ENCODE results near the gene NDEL1. TPM values are rescaled to one million over a fixed set of nuclear protein-coding genes. Genes with fewer than 3 reads are reported as not detected.

NDEL1 gene
- total RNA-seq, 1 experiment from 2014 or later = 34.7 TPM

DNA sequence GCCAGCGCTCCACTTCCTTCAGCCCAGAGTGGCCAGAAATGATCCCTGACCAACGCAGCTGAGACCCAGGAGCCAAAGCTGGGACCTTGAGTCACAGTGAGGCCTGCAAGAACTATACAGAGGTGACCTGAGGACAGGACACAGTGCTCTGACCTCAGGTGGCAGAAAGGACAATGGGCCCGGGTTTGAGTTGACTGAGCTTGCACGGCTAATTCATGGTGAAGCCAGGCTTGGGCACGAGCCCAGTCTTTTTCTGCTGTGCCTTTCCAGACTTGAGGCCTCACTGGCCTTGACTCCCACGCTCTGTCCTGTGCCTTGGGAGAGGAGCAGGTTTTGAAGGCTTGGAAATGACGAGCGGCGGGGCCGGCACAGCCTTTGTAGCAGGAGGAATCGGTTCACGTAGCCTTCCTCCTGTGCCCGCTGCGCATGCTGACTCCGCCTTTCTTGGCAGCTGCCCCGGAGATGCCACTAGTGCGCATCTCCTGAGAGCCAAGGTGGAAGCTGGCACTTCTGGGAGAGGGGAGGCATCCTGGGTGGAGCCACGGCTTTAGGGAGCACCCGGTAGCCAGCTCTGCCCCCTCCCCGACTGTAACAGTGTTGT is 34.9 kb downstream of the NDEL1 start:
- DNase-seq (ENCODE audit: low spot score) = no peak
- CTCF ChIA-PET = interaction anchor here (2.0 to 3.8 kb wide), 2 partner anchors 275 to 315 kb away, joined by 9 to 15 read pairs; no protein-coding TSS in a partner anchor
- Mint-ChIP-seq H3K4me3 (no peak overlapping the region), H3K9me3 (no peaks in the 10 kb centered on the region), H3K27me3 (ENCODE audit: low read depth) (no peaks in the 10 kb centered on the region), H3K4me1 (no peaks in the 10 kb centered on the region), H3K36me3 (peaks cover 33% of the 10 kb centered on the region), H3K27ac (peak overlapping the region; percentile 97; the same call in 1 of the 2 replicates)
- TF ChIP-seq, protein P1, sequence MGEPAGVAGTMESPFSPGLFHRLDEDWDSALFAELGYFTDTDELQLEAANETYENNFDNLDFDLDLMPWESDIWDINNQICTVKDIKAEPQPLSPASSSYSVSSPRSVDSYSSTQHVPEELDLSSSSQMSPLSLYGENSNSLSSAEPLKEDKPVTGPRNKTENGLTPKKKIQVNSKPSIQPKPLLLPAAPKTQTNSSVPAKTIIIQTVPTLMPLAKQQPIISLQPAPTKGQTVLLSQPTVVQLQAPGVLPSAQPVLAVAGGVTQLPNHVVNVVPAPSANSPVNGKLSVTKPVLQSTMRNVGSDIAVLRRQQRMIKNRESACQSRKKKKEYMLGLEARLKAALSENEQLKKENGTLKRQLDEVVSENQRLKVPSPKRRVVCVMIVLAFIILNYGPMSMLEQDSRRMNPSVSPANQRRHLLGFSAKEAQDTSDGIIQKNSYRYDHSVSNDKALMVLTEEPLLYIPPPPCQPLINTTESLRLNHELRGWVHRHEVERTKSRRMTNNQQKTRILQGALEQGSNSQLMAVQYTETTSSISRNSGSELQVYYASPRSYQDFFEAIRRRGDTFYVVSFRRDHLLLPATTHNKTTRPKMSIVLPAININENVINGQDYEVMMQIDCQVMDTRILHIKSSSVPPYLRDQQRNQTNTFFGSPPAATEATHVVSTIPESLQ (CRISPR knock-in tag; IDR thresholded peaks at IDR 0.05) = no peak
- TF ChIP-seq ZNF232 (CRISPR knock-in tag; IDR thresholded peaks at IDR 0.05) (no peak), ATF1 (CRISPR knock-in tag; IDR thresholded peaks at IDR 0.05) (no peak), JUN (CRISPR knock-in tag; IDR thresholded peaks at IDR 0.05) (no peak), NFYB (CRISPR knock-in tag; conservative IDR thresholded peaks at IDR 0.05; ENCODE audit: low read depth) (no peak), ZNF138 (CRISPR knock-in tag; conservative IDR thresholded peaks at IDR 0.05) (no peak), ZNF121 (CRISPR knock-in tag; IDR thresholded peaks at IDR 0.05) (no peak), SP1 (CRISPR knock-in tag; conservative IDR thresholded peaks at IDR 0.05) (no peak), GABPB1 (CRISPR knock-in tag; IDR thresholded peaks at IDR 0.05) (no peak), FOXP1 (CRISPR knock-in tag; IDR thresholded peaks at IDR 0.05; ENCODE audit: borderline replicate concordance) (no peak), RELA (CRISPR knock-in tag; IDR thresholded peaks at IDR 0.05; ENCODE audit: borderline replicate concordance) (no peak)
- TF ChIP-seq, protein P2, sequence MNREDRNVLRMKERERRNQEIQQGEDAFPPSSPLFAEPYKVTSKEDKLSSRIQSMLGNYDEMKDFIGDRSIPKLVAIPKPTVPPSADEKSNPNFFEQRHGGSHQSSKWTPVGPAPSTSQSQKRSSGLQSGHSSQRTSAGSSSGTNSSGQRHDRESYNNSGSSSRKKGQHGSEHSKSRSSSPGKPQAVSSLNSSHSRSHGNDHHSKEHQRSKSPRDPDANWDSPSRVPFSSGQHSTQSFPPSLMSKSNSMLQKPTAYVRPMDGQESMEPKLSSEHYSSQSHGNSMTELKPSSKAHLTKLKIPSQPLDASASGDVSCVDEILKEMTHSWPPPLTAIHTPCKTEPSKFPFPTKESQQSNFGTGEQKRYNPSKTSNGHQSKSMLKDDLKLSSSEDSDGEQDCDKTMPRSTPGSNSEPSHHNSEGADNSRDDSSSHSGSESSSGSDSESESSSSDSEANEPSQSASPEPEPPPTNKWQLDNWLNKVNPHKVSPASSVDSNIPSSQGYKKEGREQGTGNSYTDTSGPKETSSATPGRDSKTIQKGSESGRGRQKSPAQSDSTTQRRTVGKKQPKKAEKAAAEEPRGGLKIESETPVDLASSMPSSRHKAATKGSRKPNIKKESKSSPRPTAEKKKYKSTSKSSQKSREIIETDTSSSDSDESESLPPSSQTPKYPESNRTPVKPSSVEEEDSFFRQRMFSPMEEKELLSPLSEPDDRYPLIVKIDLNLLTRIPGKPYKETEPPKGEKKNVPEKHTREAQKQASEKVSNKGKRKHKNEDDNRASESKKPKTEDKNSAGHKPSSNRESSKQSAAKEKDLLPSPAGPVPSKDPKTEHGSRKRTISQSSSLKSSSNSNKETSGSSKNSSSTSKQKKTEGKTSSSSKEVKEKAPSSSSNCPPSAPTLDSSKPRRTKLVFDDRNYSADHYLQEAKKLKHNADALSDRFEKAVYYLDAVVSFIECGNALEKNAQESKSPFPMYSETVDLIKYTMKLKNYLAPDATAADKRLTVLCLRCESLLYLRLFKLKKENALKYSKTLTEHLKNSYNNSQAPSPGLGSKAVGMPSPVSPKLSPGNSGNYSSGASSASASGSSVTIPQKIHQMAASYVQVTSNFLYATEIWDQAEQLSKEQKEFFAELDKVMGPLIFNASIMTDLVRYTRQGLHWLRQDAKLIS (CRISPR knock-in tag; IDR thresholded peaks at IDR 0.05; ENCODE audit: borderline replicate concordance) = no peak
- TF ChIP-seq, protein P3, sequence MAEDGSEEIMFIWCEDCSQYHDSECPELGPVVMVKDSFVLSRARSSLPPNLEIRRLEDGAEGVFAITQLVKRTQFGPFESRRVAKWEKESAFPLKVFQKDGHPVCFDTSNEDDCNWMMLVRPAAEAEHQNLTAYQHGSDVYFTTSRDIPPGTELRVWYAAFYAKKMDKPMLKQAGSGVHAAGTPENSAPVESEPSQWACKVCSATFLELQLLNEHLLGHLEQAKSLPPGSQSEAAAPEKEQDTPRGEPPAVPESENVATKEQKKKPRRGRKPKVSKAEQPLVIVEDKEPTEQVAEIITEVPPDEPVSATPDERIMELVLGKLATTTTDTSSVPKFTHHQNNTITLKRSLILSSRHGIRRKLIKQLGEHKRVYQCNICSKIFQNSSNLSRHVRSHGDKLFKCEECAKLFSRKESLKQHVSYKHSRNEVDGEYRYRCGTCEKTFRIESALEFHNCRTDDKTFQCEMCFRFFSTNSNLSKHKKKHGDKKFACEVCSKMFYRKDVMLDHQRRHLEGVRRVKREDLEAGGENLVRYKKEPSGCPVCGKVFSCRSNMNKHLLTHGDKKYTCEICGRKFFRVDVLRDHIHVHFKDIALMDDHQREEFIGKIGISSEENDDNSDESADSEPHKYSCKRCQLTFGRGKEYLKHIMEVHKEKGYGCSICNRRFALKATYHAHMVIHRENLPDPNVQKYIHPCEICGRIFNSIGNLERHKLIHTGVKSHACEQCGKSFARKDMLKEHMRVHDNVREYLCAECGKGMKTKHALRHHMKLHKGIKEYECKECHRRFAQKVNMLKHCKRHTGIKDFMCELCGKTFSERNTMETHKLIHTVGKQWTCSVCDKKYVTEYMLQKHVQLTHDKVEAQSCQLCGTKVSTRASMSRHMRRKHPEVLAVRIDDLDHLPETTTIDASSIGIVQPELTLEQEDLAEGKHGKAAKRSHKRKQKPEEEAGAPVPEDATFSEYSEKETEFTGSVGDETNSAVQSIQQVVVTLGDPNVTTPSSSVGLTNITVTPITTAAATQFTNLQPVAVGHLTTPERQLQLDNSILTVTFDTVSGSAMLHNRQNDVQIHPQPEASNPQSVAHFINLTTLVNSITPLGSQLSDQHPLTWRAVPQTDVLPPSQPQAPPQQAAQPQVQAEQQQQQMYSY (CRISPR knock-in tag; IDR thresholded peaks at IDR 0.05) = no peak
- TF ChIP-seq, protein P4, sequence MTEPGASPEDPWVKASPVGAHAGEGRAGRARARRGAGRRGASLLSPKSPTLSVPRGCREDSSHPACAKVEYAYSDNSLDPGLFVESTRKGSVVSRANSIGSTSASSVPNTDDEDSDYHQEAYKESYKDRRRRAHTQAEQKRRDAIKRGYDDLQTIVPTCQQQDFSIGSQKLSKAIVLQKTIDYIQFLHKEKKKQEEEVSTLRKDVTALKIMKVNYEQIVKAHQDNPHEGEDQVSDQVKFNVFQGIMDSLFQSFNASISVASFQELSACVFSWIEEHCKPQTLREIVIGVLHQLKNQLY (CRISPR knock-in tag; IDR thresholded peaks at IDR 0.05) = no peak
- TF ChIP-seq, protein P5, sequence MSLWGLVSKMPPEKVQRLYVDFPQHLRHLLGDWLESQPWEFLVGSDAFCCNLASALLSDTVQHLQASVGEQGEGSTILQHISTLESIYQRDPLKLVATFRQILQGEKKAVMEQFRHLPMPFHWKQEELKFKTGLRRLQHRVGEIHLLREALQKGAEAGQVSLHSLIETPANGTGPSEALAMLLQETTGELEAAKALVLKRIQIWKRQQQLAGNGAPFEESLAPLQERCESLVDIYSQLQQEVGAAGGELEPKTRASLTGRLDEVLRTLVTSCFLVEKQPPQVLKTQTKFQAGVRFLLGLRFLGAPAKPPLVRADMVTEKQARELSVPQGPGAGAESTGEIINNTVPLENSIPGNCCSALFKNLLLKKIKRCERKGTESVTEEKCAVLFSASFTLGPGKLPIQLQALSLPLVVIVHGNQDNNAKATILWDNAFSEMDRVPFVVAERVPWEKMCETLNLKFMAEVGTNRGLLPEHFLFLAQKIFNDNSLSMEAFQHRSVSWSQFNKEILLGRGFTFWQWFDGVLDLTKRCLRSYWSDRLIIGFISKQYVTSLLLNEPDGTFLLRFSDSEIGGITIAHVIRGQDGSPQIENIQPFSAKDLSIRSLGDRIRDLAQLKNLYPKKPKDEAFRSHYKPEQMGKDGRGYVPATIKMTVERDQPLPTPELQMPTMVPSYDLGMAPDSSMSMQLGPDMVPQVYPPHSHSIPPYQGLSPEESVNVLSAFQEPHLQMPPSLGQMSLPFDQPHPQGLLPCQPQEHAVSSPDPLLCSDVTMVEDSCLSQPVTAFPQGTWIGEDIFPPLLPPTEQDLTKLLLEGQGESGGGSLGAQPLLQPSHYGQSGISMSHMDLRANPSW (CRISPR knock-in tag; conservative IDR thresholded peaks at IDR 0.05; ENCODE audit: low read depth) = no peak
- TF ChIP-seq, protein P6, sequence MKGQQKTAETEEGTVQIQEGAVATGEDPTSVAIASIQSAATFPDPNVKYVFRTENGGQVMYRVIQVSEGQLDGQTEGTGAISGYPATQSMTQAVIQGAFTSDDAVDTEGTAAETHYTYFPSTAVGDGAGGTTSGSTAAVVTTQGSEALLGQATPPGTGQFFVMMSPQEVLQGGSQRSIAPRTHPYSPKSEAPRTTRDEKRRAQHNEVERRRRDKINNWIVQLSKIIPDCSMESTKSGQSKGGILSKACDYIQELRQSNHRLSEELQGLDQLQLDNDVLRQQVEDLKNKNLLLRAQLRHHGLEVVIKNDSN (CRISPR knock-in tag; IDR thresholded peaks at IDR 0.05) = no peak
- POLR2A ChIA-PET = interaction anchor here (1.9 kb wide), 1 partner anchor 35 kb away, joined by 4 read pairs; the partner anchor contains the start of gene NDEL1
- no peak for ATAC-seq

Measured in WTC11 (cell line).